ENCODE results near the gene SLC38A7.

The SLC38A7 gene

GRCh38 chr16:58636466-58636865 is 48.1 kb downstream of the SLC38A7 start:
- DNase-seq (ENCODE audit: low read depth): no peak
- TF ChIP-seq CTCF (conservative IDR thresholded peaks at IDR 0.05; ENCODE audit: low read depth, low read length): no peak
- no peak overlapping the region for H3K4me3 ChIP-seq (ENCODE audit: low read length)

GRCh38 chr16:58635502-58635901 is 49.1 kb downstream of the SLC38A7 start:
- DNase-seq (ENCODE audit: low read depth): no peak
- TF ChIP-seq CTCF (conservative IDR thresholded peaks at IDR 0.05; ENCODE audit: low read depth, low read length): no peak
- no peak overlapping the region for H3K4me3 ChIP-seq (ENCODE audit: low read length)

GRCh38 chr16:58634265-58634802 is 50.2 kb downstream of the SLC38A7 start:
- DNase-seq (ENCODE audit: low read depth): no peak
- no peak for TF ChIP-seq CTCF (conservative IDR thresholded peaks at IDR 0.05; ENCODE audit: low read depth, low read length)
- H3K4me3 ChIP-seq (ENCODE audit: low read length): no peak overlapping the region

GRCh38 chr16:58629733-58630640 is 54.6 kb downstream of the SLC38A7 start, which contains the start of gene CNOT1:
Gene CNOT1, minus strand, starts transcription at chr16:58629826. Its CDS starts 30,489 bp downstream, at chr16:58599337.
- DNase-seq (ENCODE audit: low read depth): peak; percentile 99
- H3K4me3 ChIP-seq (ENCODE audit: low read length): peak within 1 kb of the TSS; percentile 95
- no peak for TF ChIP-seq CTCF (conservative IDR thresholded peaks at IDR 0.05; ENCODE audit: low read depth, low read length)

GRCh38 chr16:58628845-58629732 is 55.5 kb downstream of the SLC38A7 start:
- peak overlapping the region; percentile 95 for H3K4me3 ChIP-seq (ENCODE audit: low read length)
- DNase-seq (ENCODE audit: low read depth): no peak
- TF ChIP-seq CTCF (conservative IDR thresholded peaks at IDR 0.05; ENCODE audit: low read depth, low read length): no peak

GRCh38 chr16:58624209-58624608 is 60.4 kb downstream of the SLC38A7 start:
- TF ChIP-seq CTCF (conservative IDR thresholded peaks at IDR 0.05; ENCODE audit: low read depth, low read length): no peak
- no peak overlapping the region for H3K4me3 ChIP-seq (ENCODE audit: low read length)
- no peak for DNase-seq (ENCODE audit: low read depth)
